DMS153 (cell line): Measurements from ENCODE around the gene DKK3.

Experiments
- DNase-seq: peaks from one replicate; lab custom pipeline; 2025; lab: John Stamatoyannopoulos, UW

The DKK3 gene

GRCh38 chr11:12003336-12003735 lies 5.1 kb downstream of the DKK3 start:
- no peak for DNase-seq

- no peak for DNase-seq
Observed at GRCh38 chr11:12001186-12001585, 7.2 kb downstream of the DKK3 start.

DNA sequence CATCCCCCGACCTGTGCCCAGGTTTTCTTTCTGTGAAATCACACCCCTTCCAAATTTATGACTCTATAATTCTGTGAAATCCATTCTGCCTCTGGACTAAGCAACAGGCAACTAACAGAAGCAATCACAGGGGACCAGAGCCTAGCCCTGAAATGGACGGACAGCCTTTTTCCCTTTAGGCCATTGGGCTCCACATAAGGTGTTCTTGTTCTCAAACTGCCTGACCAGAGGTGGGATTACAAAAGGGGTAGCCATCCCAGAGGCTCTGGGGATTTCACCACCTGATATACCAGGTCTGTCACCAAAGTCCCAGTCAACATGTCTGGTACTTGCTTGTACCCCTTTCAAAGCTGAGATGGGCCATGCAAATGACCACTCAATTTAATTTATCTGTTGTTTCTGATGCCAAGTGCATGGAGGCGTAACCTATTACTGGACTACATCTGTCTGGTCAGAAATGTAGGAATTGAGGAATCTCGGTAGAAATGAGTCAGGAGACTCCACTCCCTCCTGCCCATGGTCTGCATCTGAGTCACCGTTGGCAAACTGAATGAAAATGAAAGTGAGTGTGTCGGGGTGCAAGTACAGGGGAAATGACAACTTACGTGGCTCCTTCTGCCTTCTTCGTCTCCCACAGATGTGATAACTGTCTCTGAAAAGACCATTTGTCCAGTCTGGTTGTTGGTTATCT lies 10.2 kb downstream of the DKK3 start:
- DNase-seq = no peak

- DNase-seq = no peak
Observed at GRCh38 chr11:11997049-11997322, 11.4 kb downstream of the DKK3 start.

DNA sequence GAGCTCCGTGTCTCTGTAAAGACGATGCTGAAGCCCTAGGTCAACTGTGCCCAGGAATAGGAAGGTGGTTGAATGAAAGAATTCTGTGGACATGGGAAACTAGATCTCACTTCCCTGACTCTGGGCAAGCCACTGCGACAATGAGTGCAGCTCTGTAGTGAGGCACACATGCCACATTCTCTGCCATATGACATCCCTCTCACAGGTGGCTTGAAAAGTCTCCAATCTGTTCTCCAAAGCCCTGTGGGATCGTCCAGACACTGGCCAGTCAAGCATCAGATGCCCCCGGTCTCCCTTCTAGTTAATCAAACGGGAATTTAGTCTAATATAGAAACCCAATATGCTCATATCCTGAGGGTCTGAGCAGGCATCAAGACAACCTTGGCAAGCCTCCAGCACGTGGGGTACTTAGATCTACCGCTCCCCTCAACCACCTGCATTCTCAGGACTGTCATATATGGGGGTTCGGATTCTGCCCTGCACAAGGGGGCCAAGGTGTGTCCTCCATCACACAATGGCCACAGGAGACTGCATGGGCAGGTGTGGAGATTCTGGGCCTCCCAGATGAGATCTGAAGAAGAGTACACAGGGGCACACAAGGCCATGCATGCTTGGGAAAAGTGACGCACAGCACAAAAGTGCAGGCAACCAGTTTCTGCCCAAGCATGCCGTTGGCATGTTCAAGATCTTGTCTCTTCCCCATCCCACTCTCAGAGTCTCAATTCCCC lies 11.9 kb downstream of the DKK3 start:
- DNase-seq = no peak

GRCh38 chr11:11995601-11996000 lies 12.8 kb downstream of the DKK3 start:
- DNase-seq = no peak

- no peak for DNase-seq
Observed at GRCh38 chr11:11993839-11994238, 14.6 kb downstream of the DKK3 start.

- DNase-seq = no peak
Observed at GRCh38 chr11:11992257-11993212, 15.9 kb downstream of the DKK3 start.

GRCh38 chr11:11989774-11990744 lies 18.4 kb downstream of the DKK3 start:
- no peak for DNase-seq

- DNase-seq = no peak
Observed at GRCh38 chr11:11988681-11989261, 19.7 kb downstream of the DKK3 start.

- no peak for DNase-seq
Observed at GRCh38 chr11:11988099-11988651, 20.3 kb downstream of the DKK3 start.

- DNase-seq = no peak
Observed at GRCh38 chr11:11987503-11988022, 20.9 kb downstream of the DKK3 start.

DNA sequence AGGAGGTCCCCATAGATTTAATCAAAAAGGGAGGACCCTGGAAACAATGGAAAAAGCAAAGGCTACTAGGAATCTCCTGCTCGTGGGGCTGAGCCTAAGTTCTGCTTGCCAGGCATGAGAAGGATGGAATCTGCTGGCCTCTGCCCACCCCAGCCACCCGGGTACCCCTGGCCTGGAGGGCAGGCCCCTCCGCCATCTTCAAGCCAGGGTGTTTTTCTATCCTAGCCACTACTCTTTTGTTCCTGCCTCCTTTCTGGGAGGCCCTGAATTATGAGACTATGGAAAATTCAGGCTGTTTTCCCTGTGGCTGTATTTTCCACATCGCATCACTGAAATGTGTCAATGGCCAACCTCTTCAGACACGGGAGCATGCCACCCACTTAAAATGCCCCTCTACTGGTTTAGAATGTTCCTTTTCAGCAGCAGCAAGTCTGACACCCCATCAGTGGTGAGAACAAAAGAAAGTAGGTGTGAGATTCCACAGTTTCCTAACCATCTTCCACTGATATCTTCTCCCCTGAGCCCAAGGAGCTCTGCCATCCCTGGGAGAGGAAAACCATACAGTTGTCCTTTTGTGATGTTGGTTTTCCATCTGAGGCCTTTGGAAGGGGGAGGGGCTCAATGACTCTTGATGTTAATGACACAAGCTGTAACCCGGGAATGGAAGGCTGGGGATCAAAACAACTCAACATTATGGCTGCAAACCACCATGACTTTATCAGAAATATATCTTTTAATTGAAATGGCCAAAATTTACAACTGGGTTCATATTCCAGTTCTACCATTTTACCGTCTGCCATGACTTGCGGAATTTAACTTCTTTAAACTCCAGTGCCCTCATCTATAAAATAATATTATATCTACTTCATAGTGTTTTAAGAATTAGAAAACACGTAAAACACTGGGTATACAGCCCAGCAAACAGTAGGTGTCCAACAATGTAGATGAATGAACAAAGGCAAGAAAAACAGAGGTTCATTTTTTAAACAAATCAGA lies 22.2 kb downstream of the DKK3 start:
- no peak for DNase-seq

- no peak for DNase-seq
Observed at GRCh38 chr11:11985016-11985715, 23.3 kb downstream of the DKK3 start.

DNA sequence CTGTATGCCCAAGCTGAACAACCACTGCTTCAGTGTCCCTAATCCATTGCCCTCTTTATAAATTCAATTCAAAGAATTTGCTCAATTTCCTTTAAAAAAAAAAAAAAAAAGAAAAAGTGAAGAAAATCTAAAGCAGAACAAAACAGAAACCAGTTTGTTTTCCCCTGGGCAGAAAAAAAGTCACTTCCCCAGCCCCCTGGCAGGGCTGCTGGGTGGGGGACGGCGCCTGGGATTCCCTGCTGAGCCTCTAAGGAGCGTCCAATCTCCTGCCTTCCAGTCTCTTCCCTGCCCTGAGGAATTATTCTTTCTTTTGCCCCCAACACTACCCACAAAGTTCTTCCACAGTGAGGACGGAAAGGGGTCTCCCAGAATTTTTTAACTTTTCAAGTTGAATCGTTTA lies 23.9 kb downstream of the DKK3 start:
- no peak for DNase-seq

DNA sequence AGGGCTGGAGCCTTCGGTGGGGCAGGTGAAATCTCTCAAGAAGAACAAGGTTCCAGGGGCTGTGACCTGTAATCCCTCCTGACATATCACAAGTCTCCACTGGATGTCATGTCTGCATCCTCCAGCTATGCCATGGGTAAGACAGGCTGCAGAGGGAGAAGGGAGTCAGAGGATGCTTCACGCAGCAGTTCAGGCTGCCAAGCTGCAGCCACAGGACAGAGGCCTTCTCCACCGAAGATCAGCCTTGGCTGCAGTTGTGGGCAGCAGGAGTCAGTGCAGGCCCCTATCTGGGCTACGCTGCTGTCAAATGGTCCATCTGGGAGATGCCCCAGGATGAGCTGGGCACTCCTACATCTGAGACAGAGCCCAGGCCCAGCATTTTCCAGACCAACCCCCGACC lies 25.0 kb downstream of the DKK3 start:
- no peak for DNase-seq

DNA sequence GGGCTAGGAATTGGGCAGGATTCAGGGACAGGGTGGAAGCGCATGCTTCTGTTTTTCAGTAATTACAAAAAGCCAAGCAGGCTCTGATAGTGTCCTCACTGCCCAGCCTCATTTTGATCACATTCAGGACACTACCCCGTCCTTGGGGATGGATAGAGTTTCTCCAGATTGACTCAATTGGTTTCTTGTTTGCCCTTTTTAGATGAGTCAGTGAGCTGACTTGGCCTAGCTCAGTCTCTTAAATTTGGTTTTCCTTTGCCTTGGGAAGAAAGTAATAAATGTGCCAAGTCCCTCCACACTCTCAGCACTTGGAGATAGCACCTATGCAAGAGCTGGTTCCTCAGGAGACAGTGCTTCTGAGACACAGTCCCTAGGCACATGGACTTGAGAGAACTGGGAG lies 25.5 kb downstream of the DKK3 start:
- DNase-seq = no peak

GRCh38 chr11:11982461-11982860 lies 26.0 kb downstream of the DKK3 start:
- no peak for DNase-seq

- DNase-seq = no peak
Observed at GRCh38 chr11:11981840-11982239, 26.6 kb downstream of the DKK3 start.
